Duodenal mucosa (tissue), 2 donors: Measurements from ENCODE around the gene ZNF212.
"Not testable (repeated sequence)": the region's sequence is repeated elsewhere in the genome, so short reads cannot be mapped to it uniquely, and the experiment has no call there.

Experiments used
- H3K27ac ChIP-seq: one replicate; pipeline ENCODE4 v1.7.0; 2013; ENCODE audit warnings: low read depth, low read length
- H3K27me3 ChIP-seq, 2 donors: one replicate each; pipeline ENCODE4 v1.7.0; 2013; ENCODE audit warnings: low read length in 2 of 2, control low read depth in 1 of 2; ENCODE audit not compliant: insufficient read depth in 2 of 2, control insufficient read depth in 1 of 2
- H3K36me3 ChIP-seq, 2 donors: one replicate each; pipeline ENCODE4 v1.7.0; 2013; ENCODE audit warnings: low read length in 2 of 2, control low read depth in 1 of 2; ENCODE audit not compliant: insufficient read depth in 2 of 2, control insufficient read depth in 1 of 2
- H3K4me1 ChIP-seq, 2 donors: one replicate each; pipeline ENCODE4 v1.7.0; 2013; ENCODE audit warnings: low read length in 2 of 2, control low read depth in 1 of 2; ENCODE audit not compliant: insufficient read depth in 2 of 2, control insufficient read depth in 1 of 2
- H3K4me3 ChIP-seq, 2 donors: one replicate each; pipeline ENCODE4 v1.7.0; 2013; ENCODE audit warnings: low read length in 2 of 2, low read depth in 1 of 2
- H3K9ac ChIP-seq, 2 donors: one replicate each; pipeline ENCODE4 v1.7.0; 2013; ENCODE audit warnings: low read length in 2 of 2, low read depth in 1 of 2
- H3K9me3 ChIP-seq, 2 donors: one replicate each; pipeline ENCODE4 v1.7.0; 2013; ENCODE audit warnings: low read length in 2 of 2, control low read depth in 1 of 2; ENCODE audit not compliant: control insufficient read depth in 1 of 2

The ZNF212 gene

GRCh38 chr7:149220534-149220933 is 18.9 kb upstream of the ZNF212 start:
- peaks cover 26 to 73% of the 10 kb centered on the region in 2 donors for H3K36me3 ChIP-seq
- no peak overlapping the region for H3K27ac ChIP-seq
- no peaks in the 10 kb centered on the region for H3K27me3 ChIP-seq

GRCh38 chr7:149223176-149223575 is 16.3 kb upstream of the ZNF212 start:
- H3K9me3 ChIP-seq, result no peaks in the 10 kb centered on the region
- no peaks in the 10 kb centered on the region for H3K27me3 ChIP-seq
- peaks cover 11 to 49% of the 10 kb centered on the region in 2 donors for H3K36me3 ChIP-seq
- H3K27ac ChIP-seq, result no peak overlapping the region
- H3K9ac ChIP-seq, result no peak overlapping the region
- peaks cover 0 to 4% of the 10 kb centered on the region in 2 donors for H3K4me1 ChIP-seq
- H3K4me3 ChIP-seq, result no peak overlapping the region

More at GRCh38 chr7:149220534-149220933, 18.9 kb upstream of the ZNF212 start:
- Histone ChIP-seq H3K9ac (no peak overlapping the region), H3K9me3 (no peaks in the 10 kb centered on the region), H3K4me3 (no peak overlapping the region), H3K4me1 (no peaks in the 10 kb centered on the region)

GRCh38 chr7:149223761-149224160 is 15.7 kb upstream of the ZNF212 start:
- Histone ChIP-seq H3K36me3 (peaks cover 5 to 43% of the 10 kb centered on the region in 2 donors), H3K9me3 (no peaks in the 10 kb centered on the region), H3K9ac (no peak overlapping the region), H3K27ac (no peak overlapping the region), H3K27me3 (no peaks in the 10 kb centered on the region), H3K4me3 (no peak overlapping the region), H3K4me1 (peaks cover 0 to 4% of the 10 kb centered on the region in 2 donors)

GRCh38 chr7:149224352-149224751 is 15.1 kb upstream of the ZNF212 start:
- H3K4me1 ChIP-seq, result peaks cover 0 to 4% of the 10 kb centered on the region in 2 donors
- H3K27me3 ChIP-seq, result no peaks in the 10 kb centered on the region
- no peak overlapping the region for H3K4me3 ChIP-seq
- H3K9ac ChIP-seq, result no peak overlapping the region
- H3K9me3 ChIP-seq, result no peaks in the 10 kb centered on the region
- no peak overlapping the region for H3K27ac ChIP-seq
- H3K36me3 ChIP-seq, result peaks cover 4 to 37% of the 10 kb centered on the region in 2 donors

- H3K9ac ChIP-seq, result no peak overlapping the region
- H3K27ac ChIP-seq, result no peak overlapping the region
- no peak overlapping the region for H3K4me3 ChIP-seq
- peaks cover 4 to 36% of the 10 kb centered on the region in 2 donors for H3K36me3 ChIP-seq
- H3K4me1 ChIP-seq, result peaks cover 0 to 4% of the 10 kb centered on the region in 2 donors
- no peaks in the 10 kb centered on the region for H3K9me3 ChIP-seq
- H3K27me3 ChIP-seq, result no peaks in the 10 kb centered on the region
Measured at GRCh38 chr7:149225106-149225505, 14.3 kb upstream of the ZNF212 start.

GRCh38 chr7:149225656-149226055 is 13.8 kb upstream of the ZNF212 start:
- Histone ChIP-seq H3K36me3 (peaks cover 0 to 31% of the 10 kb centered on the region in 2 donors), H3K9ac (no peak overlapping the region), H3K27me3 (no peaks in the 10 kb centered on the region), H3K9me3 (no peaks in the 10 kb centered on the region), H3K4me1 (peaks cover 0 to 4% of the 10 kb centered on the region in 2 donors), H3K4me3 (no peak overlapping the region), H3K27ac (no peak overlapping the region)

- not testable (repeated sequence) for H3K4me1 ChIP-seq, H3K9me3 ChIP-seq, H3K27ac ChIP-seq, H3K27me3 ChIP-seq, H3K9ac ChIP-seq, H3K4me3 ChIP-seq
- H3K36me3 ChIP-seq, result peaks cover 0 to 25% of the 10 kb centered on the region in 2 donors
Measured at GRCh38 chr7:149226366-149226765, 13.1 kb upstream of the ZNF212 start.

- Histone ChIP-seq H3K9ac (no peak overlapping the region), H3K27ac (no peak overlapping the region), H3K36me3 (peaks cover 0 to 20% of the 10 kb centered on the region in 2 donors), H3K4me3 (no peak overlapping the region), H3K27me3 (no peaks in the 10 kb centered on the region), H3K4me1 (peaks cover 0 to 4% of the 10 kb centered on the region in 2 donors), H3K9me3 (no peaks in the 10 kb centered on the region)
Measured at GRCh38 chr7:149226840-149227494, 12.5 kb upstream of the ZNF212 start.

- Histone ChIP-seq H3K4me1 (peaks cover 0 to 4% of the 10 kb centered on the region in 2 donors), H3K27ac (no peak overlapping the region), H3K4me3 (no peak overlapping the region), H3K9me3 (no peaks in the 10 kb centered on the region), H3K9ac (no peak overlapping the region), H3K36me3 (peaks cover 0 to 12% of the 10 kb centered on the region in 2 donors), H3K27me3 (no peaks in the 10 kb centered on the region)
Measured at GRCh38 chr7:149228831-149229471, 10.5 kb upstream of the ZNF212 start.

- H3K36me3 ChIP-seq, result peaks cover 0 to 7% of the 10 kb centered on the region in 2 donors
- no peak overlapping the region for H3K9ac ChIP-seq
- no peaks in the 10 kb centered on the region for H3K27me3 ChIP-seq
- no peaks in the 10 kb centered on the region for H3K9me3 ChIP-seq
- H3K4me1 ChIP-seq, result peaks cover 0 to 4% of the 10 kb centered on the region in 2 donors
- H3K27ac ChIP-seq, result no peak overlapping the region
- no peak overlapping the region for H3K4me3 ChIP-seq
Measured at GRCh38 chr7:149229526-149229925, 9.9 kb upstream of the ZNF212 start.
